Measurements from ENCODE around the gene RIMS1.
"Not testable (repeated sequence)": the region's sequence is repeated elsewhere in the genome, so short reads cannot be mapped to it uniquely, and the experiment has no call there.

RIMS1 gene

GRCh38 chr6:72260489-72260888 lies 374.1 kb downstream of the RIMS1 start:
- DNase-seq: no peak

GRCh38 chr6:72261554-72261953 lies 375.2 kb downstream of the RIMS1 start:
- DNase-seq: no peak

- DNase-seq: no peak
Observed at GRCh38 chr6:72262254-72262653, 375.9 kb downstream of the RIMS1 start.

GRCh38 chr6:72267470-72267869 lies 381.1 kb downstream of the RIMS1 start:
- no peak for DNase-seq

GRCh38 chr6:72271531-72271930 lies 385.2 kb downstream of the RIMS1 start:
- DNase-seq: no peak

GRCh38 chr6:72272958-72273357 lies 386.6 kb downstream of the RIMS1 start:
- DNase-seq: no peak

- no peak for DNase-seq
Observed at GRCh38 chr6:72275888-72276287, 389.5 kb downstream of the RIMS1 start.

GRCh38 chr6:72282201-72282600 lies 395.9 kb downstream of the RIMS1 start:
- DNase-seq: no peak

- DNase-seq: no peak
Observed at GRCh38 chr6:72283571-72283970, 397.2 kb downstream of the RIMS1 start.

GRCh38 chr6:72286911-72287311 lies 400.6 kb downstream of the RIMS1 start:
- DNase-seq: no peak

- no peak for DNase-seq
Observed at GRCh38 chr6:72287801-72288200, 401.5 kb downstream of the RIMS1 start.

GRCh38 chr6:72288592-72288991 lies 402.2 kb downstream of the RIMS1 start:
- no peak for DNase-seq

- no peak for DNase-seq
Observed at GRCh38 chr6:72290620-72291019, 404.3 kb downstream of the RIMS1 start.

- DNase-seq: no peak
Observed at GRCh38 chr6:72296375-72296774, 410.0 kb downstream of the RIMS1 start.

GRCh38 chr6:72305971-72306370 lies 419.6 kb downstream of the RIMS1 start:
- DNase-seq: no peak

GRCh38 chr6:72316675-72317380 lies 430.5 kb downstream of the RIMS1 start:
- no peak for DNase-seq

GRCh38 chr6:72321788-72322187 lies 435.4 kb downstream of the RIMS1 start:
- no peak for DNase-seq

GRCh38 chr6:72322771-72323170 lies 436.4 kb downstream of the RIMS1 start:
- DNase-seq: no peak

GRCh38 chr6:72324591-72324990 lies 438.2 kb downstream of the RIMS1 start:
- no peak for DNase-seq

GRCh38 chr6:72328775-72329174 lies 442.4 kb downstream of the RIMS1 start:
- no peak for DNase-seq

GRCh38 chr6:72335203-72335602 lies 448.9 kb downstream of the RIMS1 start:
- not testable (repeated sequence) for DNase-seq

- DNase-seq: no peak
Observed at GRCh38 chr6:72348926-72349325, 462.6 kb downstream of the RIMS1 start.

GRCh38 chr6:72350296-72350881 lies 464.0 kb downstream of the RIMS1 start:
- DNase-seq: no peak

- DNase-seq: no peak
Observed at GRCh38 chr6:72363844-72364740, 477.7 kb downstream of the RIMS1 start.

Data from effector CD8-positive, alpha-beta T cell (primary cell).